Mesendoderm (in vitro differentiated cells): ENCODE results near the gene VWA8.

Experiments used
- DNase-seq: peaks from one replicate; pipeline ENCODE4 v3.0.0; 2013
- H2AK5ac ChIP-seq: 2 replicates; pipeline ENCODE4 v1.6.1; 2013; ENCODE audit warnings: low read length, inconsistent platforms
- H2BK120ac ChIP-seq: 2 replicates; pipeline ENCODE4 v1.6.1; 2013; ENCODE audit warnings: low read depth, mild to moderate bottlenecking, low read length, moderate library complexity, mixed read lengths
- H2BK15ac ChIP-seq: replicated peaks from 2 replicates; pipeline ENCODE4 v1.6.1; 2013; ENCODE audit warnings: low read depth, mild to moderate bottlenecking, moderate library complexity
- H2BK5ac ChIP-seq: 2 replicates; pipeline ENCODE4 v1.6.1; 2013; ENCODE audit warnings: low read length, inconsistent platforms
- H3K18ac ChIP-seq: 2 replicates; pipeline ENCODE4 v1.6.1; 2013; ENCODE audit warnings: mild to moderate bottlenecking, low read length, mixed read lengths
- H3K23ac ChIP-seq: one replicate; pipeline ENCODE4 v1.6.1; 2013; ENCODE audit warnings: low read length
- H3K27ac ChIP-seq: 2 replicates; pipeline ENCODE4 v1.5.1; 2013; ENCODE audit warnings: low read depth, mild to moderate bottlenecking, inconsistent platforms, low read length, moderate library complexity
- H3K27me3 ChIP-seq: 2 replicates; pipeline ENCODE4 v1.6.1; 2013; ENCODE audit warnings: low read length, control low read depth, mild to moderate bottlenecking, inconsistent platforms; ENCODE audit not compliant: insufficient read depth, poor library complexity
- H3K36me3 ChIP-seq: 2 replicates; pipeline ENCODE4 v1.6.1; 2013; ENCODE audit warnings: low read length, inconsistent platforms; ENCODE audit not compliant: control insufficient read depth, insufficient read depth
- H3K4ac ChIP-seq: one replicate; pipeline ENCODE4 v1.6.1; 2013; ENCODE audit warnings: low read depth, mild to moderate bottlenecking, low read length, moderate library complexity
- H3K4me1 ChIP-seq: 2 replicates; pipeline ENCODE4 v1.6.1; 2013; ENCODE audit warnings: low read depth, low read length, inconsistent platforms; ENCODE audit not compliant: control insufficient read depth
- H3K4me2 ChIP-seq: 2 replicates; pipeline ENCODE4 v1.6.1; 2013; ENCODE audit warnings: low read length
- H3K4me3 ChIP-seq: 2 replicates; pipeline ENCODE4 v1.5.1; 2013; ENCODE audit warnings: mild to moderate bottlenecking, low read length
- H3K56ac ChIP-seq: one replicate; pipeline ENCODE4 v1.6.1; 2013; ENCODE audit warnings: low read length
- H3K79me1 ChIP-seq: 2 replicates; pipeline ENCODE4 v1.6.1; 2013; ENCODE audit warnings: low read length, inconsistent platforms
- H3K79me2 ChIP-seq: 2 replicates; pipeline ENCODE4 v1.6.1; 2013; ENCODE audit warnings: mild to moderate bottlenecking, low read length; ENCODE audit not compliant: control insufficient read depth, insufficient read depth
- H3K9ac ChIP-seq: 2 replicates; pipeline ENCODE4 v1.6.1; 2013; ENCODE audit warnings: low read length, inconsistent platforms
- H4K5ac ChIP-seq: one replicate; pipeline ENCODE4 v1.6.1; 2013; ENCODE audit warnings: low read length
- H4K8ac ChIP-seq: one replicate; pipeline ENCODE4 v1.6.1; 2013; ENCODE audit warnings: low read depth, mild to moderate bottlenecking, control low read depth, low read length, moderate library complexity
- WGBS: extraction: QIAGEN DNeasy Blood & Tissue Kit; methylation state at CpG from one replicate; pipeline ENCODE4 v1.1.7; 2013; ENCODE audit warnings: low lambda C conversion rate, missing lambda C conversion rate; ENCODE audit not compliant: insufficient coverage; ENCODE audit errors: extremely low coverage; 5-methylcytosine and 5-hydroxymethylcytosine counted together

VWA8 gene

GRCh38 chr13:41822560-41822959, 138.3 kb downstream of the VWA8 start:
- H2AK5ac ChIP-seq, result no peak overlapping the region
- H3K23ac ChIP-seq, result no peak overlapping the region
- no peak overlapping the region for H3K27ac ChIP-seq
- no peaks in the 10 kb centered on the region for H3K79me1 ChIP-seq
- no peak overlapping the region for H3K9ac ChIP-seq
- H2BK120ac ChIP-seq, result no peak overlapping the region
- H3K4me1 ChIP-seq, result no peaks in the 10 kb centered on the region
- H4K5ac ChIP-seq, result no peak overlapping the region
- H3K27me3 ChIP-seq, result peaks cover 1% of the 10 kb centered on the region
- no peaks in the 10 kb centered on the region for H3K79me2 ChIP-seq
- no peaks in the 10 kb centered on the region for H3K36me3 ChIP-seq
- no peak for DNase-seq
- H3K18ac ChIP-seq, result no peak overlapping the region
- no peak overlapping the region for H3K4me3 ChIP-seq
- H2BK15ac ChIP-seq, result no peak overlapping the region
- H4K8ac ChIP-seq, result no peak overlapping the region
- no peak overlapping the region for H3K4me2 ChIP-seq
- no peak overlapping the region for H3K4ac ChIP-seq
- no peak overlapping the region for H3K56ac ChIP-seq
- no peak overlapping the region for H2BK5ac ChIP-seq

GRCh38 chr13:41821238-41821594, 139.7 kb downstream of the VWA8 start:
- H3K79me2 ChIP-seq, result no peaks in the 10 kb centered on the region
- H3K27ac ChIP-seq, result no peak overlapping the region
- no peak overlapping the region for H3K23ac ChIP-seq
- H3K79me1 ChIP-seq, result no peaks in the 10 kb centered on the region
- no peak overlapping the region for H3K18ac ChIP-seq
- no peak overlapping the region for H3K4ac ChIP-seq
- no peaks in the 10 kb centered on the region for H3K36me3 ChIP-seq
- no peak overlapping the region for H2BK5ac ChIP-seq
- H3K4me1 ChIP-seq, result no peaks in the 10 kb centered on the region
- WGBS, result no CpG with 5 or more reads among the region's 2 CpGs
- H3K4me3 ChIP-seq, result no peak overlapping the region
- no peak overlapping the region for H2AK5ac ChIP-seq
- no peak overlapping the region for H3K4me2 ChIP-seq
- H3K9ac ChIP-seq, result no peak overlapping the region
- no peak overlapping the region for H2BK15ac ChIP-seq
- no peak overlapping the region for H2BK120ac ChIP-seq
- peaks cover 1% of the 10 kb centered on the region for H3K27me3 ChIP-seq
- H3K56ac ChIP-seq, result no peak overlapping the region
- H4K5ac ChIP-seq, result no peak overlapping the region
- no peak overlapping the region for H4K8ac ChIP-seq
- no peak for DNase-seq

DNA sequence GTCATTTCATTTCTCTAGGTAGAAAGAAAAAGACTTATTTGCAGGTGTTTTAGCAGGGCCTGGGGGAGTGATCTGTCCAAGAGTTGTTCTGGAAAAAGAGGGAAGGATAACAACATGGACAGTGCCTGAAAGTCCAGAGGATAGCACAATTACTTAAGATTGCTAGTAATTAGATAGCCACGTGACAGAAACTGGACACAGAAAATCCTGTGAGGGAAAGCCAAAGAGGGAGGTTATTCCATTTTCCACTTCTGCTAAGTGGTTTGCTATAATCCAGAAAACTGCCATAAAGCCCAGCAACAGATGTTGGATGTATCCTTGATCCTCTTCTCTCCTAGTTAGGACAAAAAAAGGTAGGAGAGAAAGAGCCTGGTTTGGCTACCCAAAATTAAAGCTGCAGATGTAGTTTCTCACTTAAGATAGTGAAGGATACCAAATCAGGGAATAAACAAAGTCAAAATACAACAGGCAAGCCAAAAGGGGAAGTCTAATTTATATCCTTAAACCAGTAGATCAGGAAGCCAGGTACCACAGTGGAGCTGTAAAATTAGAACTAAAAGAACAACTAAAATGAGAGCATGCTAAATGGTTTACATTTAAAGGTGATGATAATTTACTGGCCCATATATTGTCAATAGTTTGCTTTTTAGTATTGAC, 140.2 kb downstream of the VWA8 start:
- Histone ChIP-seq H3K4me3 (no peak overlapping the region), H3K27ac (no peak overlapping the region), H3K36me3 (no peaks in the 10 kb centered on the region), H4K8ac (no peak overlapping the region), H3K23ac (no peak overlapping the region), H2BK5ac (no peak overlapping the region), H3K18ac (no peak overlapping the region), H2BK120ac (no peak overlapping the region), H2BK15ac (no peak overlapping the region), H3K79me1 (no peaks in the 10 kb centered on the region), H3K27me3 (peaks cover 1% of the 10 kb centered on the region), H2AK5ac (no peak overlapping the region), H3K9ac (no peak overlapping the region), H3K79me2 (no peaks in the 10 kb centered on the region), H3K56ac (no peak overlapping the region), H3K4me1 (no peaks in the 10 kb centered on the region), H4K5ac (no peak overlapping the region), H3K4ac (no peak overlapping the region), H3K4me2 (no peak overlapping the region)
- WGBS, result no CpG with 5 or more reads among the region's 1 CpG
- no peak for DNase-seq

DNA sequence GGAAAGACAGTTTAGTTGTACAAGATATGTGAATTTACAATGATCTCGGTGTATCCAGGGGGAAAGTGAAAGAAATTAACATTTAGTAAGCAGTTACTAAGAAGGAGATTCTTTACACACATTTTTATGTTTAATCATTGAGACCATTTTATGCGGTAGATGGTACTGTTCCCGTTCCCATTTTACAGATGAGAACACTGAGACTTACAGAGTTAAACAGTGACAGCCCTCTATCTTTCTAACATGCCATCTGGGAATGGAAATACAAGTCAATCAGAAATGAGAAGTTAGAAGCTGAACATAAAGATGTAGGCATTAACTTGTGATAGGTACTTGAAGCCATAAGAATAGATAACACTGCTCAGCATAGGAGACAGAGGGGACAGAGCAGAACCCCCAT, 144.9 kb downstream of the VWA8 start:
- H3K27ac ChIP-seq, result no peak overlapping the region
- no peak overlapping the region for H2BK15ac ChIP-seq
- H3K9ac ChIP-seq, result no peak overlapping the region
- H3K4me2 ChIP-seq, result no peak overlapping the region
- H3K4me1 ChIP-seq, result no peaks in the 10 kb centered on the region
- no peak overlapping the region for H2BK5ac ChIP-seq
- no peaks in the 10 kb centered on the region for H3K79me1 ChIP-seq
- no peak overlapping the region for H3K4ac ChIP-seq
- DNase-seq, result no peak
- no peak overlapping the region for H3K4me3 ChIP-seq
- peaks cover 1% of the 10 kb centered on the region for H3K27me3 ChIP-seq
- no peak overlapping the region for H3K23ac ChIP-seq
- no peak overlapping the region for H2BK120ac ChIP-seq
- H3K79me2 ChIP-seq, result no peaks in the 10 kb centered on the region
- no peak overlapping the region for H4K5ac ChIP-seq
- no peak overlapping the region for H4K8ac ChIP-seq
- no peak overlapping the region for H3K18ac ChIP-seq
- no peak overlapping the region for H2AK5ac ChIP-seq
- H3K36me3 ChIP-seq, result no peaks in the 10 kb centered on the region
- no peak overlapping the region for H3K56ac ChIP-seq
- WGBS, result no CpG with 5 or more reads among the region's 3 CpGs

DNA sequence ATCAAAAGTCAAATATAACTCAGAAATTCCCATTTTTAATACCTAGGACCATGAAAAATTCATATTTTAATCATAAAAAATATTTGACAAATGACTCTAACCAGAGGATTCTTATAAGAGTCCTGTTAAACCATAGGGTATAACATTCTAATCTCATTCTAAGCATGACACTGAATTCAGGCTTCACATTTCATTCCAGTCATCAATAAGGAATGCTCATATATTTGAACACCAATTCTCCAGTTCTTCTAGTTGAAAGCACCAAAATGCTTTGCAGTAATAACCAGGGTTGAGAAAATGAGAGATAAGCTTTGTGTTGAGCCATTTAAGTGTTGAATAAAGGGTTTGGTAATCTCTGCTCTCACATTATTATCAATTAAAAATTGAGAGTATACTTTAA, 147.5 kb downstream of the VWA8 start:
- Histone ChIP-seq H3K18ac (no peak overlapping the region), H3K27ac (no peak overlapping the region), H3K56ac (no peak overlapping the region), H2BK5ac (no peak overlapping the region), H3K4ac (no peak overlapping the region), H4K5ac (no peak overlapping the region), H3K23ac (no peak overlapping the region), H3K4me1 (no peaks in the 10 kb centered on the region), H3K4me3 (no peak overlapping the region), H3K9ac (no peak overlapping the region), H3K4me2 (no peak overlapping the region), H3K79me1 (no peaks in the 10 kb centered on the region), H2AK5ac (no peak overlapping the region), H3K27me3 (no peaks in the 10 kb centered on the region), H3K36me3 (no peaks in the 10 kb centered on the region), H2BK120ac (no peak overlapping the region), H2BK15ac (no peak overlapping the region), H4K8ac (no peak overlapping the region), H3K79me2 (no peaks in the 10 kb centered on the region)
- DNase-seq, result no peak

- no peak overlapping the region for H4K8ac ChIP-seq
- no peak overlapping the region for H2BK15ac ChIP-seq
- no peak for DNase-seq
- no peak overlapping the region for H3K18ac ChIP-seq
- H3K4me2 ChIP-seq, result no peak overlapping the region
- no peak overlapping the region for H2BK5ac ChIP-seq
- H3K4me1 ChIP-seq, result no peaks in the 10 kb centered on the region
- H4K5ac ChIP-seq, result no peak overlapping the region
- H3K27me3 ChIP-seq, result no peaks in the 10 kb centered on the region
- no peaks in the 10 kb centered on the region for H3K36me3 ChIP-seq
- no peaks in the 10 kb centered on the region for H3K79me2 ChIP-seq
- no peak overlapping the region for H2AK5ac ChIP-seq
- no CpG with 5 or more reads among the region's 2 CpGs for WGBS
- H3K79me1 ChIP-seq, result no peaks in the 10 kb centered on the region
- H3K23ac ChIP-seq, result no peak overlapping the region
- no peak overlapping the region for H3K27ac ChIP-seq
- no peak overlapping the region for H2BK120ac ChIP-seq
- H3K56ac ChIP-seq, result no peak overlapping the region
- no peak overlapping the region for H3K9ac ChIP-seq
- no peak overlapping the region for H3K4me3 ChIP-seq
- no peak overlapping the region for H3K4ac ChIP-seq
Measured at GRCh38 chr13:41812851-41813250, 148.1 kb downstream of the VWA8 start.
